Neuron (in vitro differentiated cells): ENCODE measurements around the gene CEP128.
"Not testable (repeated sequence)": the region's sequence is repeated elsewhere in the genome, so short reads cannot be mapped to it uniquely, and the experiment has no call there.

ENCODE experiments used
- H2AFZ ChIP-seq: one replicate; pipeline ENCODE4 v1.6.1; 2013; ENCODE audit warnings: low read depth, mild to moderate bottlenecking, inconsistent platforms, low read length, moderate library complexity
- H3K27me3 ChIP-seq: one replicate; pipeline ENCODE4 v1.6.1; 2013; ENCODE audit warnings: low read length; ENCODE audit not compliant: insufficient read depth
- H3K36me3 ChIP-seq: one replicate; pipeline ENCODE4 v1.6.1; 2013; ENCODE audit warnings: low read length; ENCODE audit not compliant: insufficient read depth
- H3K4me1 ChIP-seq: one replicate; pipeline ENCODE4 v1.6.1; 2013; ENCODE audit warnings: low read length; ENCODE audit not compliant: insufficient read depth
- H3K4me3 ChIP-seq: 2 replicates; pipeline ENCODE4 v1.5.1; 2013; ENCODE audit warnings: mild to moderate bottlenecking, low read length, moderate library complexity
- H3K9me3 ChIP-seq: one replicate; pipeline ENCODE4 v1.6.1; 2013; ENCODE audit warnings: low read length

The CEP128 gene

DNA sequence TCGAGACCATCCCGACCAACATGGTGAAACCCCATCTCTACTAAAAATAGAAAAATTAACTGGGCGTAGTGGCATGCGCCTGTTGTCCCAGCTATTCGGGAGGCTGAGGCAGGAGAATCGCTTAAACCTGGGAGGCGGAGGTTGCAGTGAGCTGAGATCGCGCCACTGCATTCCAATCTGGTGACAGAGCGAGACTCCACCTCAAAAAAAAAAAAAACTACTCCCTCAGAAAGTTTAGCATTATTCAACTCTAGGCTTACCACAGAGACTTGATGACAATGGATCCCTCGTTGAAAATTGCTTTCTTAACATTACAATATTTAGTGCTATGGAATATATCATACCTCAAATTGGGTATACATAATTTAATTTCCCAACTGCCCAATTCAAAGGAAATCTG, 29.5 kb downstream of the CEP128 start:
- H3K36me3 ChIP-seq, H2AFZ ChIP-seq, H3K27me3 ChIP-seq, H3K4me1 ChIP-seq, H3K9me3 ChIP-seq, H3K4me3 ChIP-seq: not testable (repeated sequence)

DNA sequence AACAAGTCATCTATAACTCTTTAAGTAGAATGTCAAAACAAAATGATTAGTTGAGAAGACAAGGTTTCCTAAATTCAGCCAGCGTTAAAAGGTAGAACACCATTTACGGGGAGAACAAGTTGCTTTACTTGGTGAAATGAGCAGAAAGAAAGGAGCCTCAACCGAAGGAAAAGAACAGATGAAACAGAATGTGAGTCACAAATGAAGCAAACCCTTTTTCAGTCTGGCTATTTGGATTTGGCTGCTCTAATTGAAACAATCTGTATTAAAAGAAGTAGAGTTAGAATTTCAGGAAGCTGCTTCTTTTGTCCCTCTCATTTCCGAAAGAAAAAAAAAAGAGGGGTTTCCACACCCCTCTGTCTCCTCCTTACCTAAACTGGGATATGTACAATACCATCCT, 34.6 kb downstream of the CEP128 start:
- Histone ChIP-seq H2AFZ (no peak overlapping the region), H3K4me1 (no peaks in the 10 kb centered on the region), H3K9me3 (no peaks in the 10 kb centered on the region), H3K27me3 (no peaks in the 10 kb centered on the region), H3K36me3 (no peaks in the 10 kb centered on the region), H3K4me3 (no peak overlapping the region)

DNA sequence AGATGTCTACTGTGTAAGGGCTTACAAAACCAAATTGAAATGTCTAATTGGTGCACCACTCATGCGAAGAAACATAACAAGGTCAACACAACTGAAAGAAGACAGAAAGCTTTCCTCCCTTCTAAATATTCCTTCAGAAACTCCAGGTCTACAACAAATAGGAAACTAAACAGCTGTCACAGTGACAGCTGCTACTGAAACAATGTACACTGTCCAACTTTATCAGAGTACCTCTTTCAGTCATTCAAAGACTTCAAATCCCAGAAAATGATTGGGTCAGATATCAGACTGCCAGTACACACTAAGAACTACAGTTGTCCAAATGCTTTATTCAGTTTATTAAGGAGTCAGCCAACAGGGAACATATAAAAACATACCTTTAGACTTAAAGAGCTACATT, 35.2 kb downstream of the CEP128 start:
- no peaks in the 10 kb centered on the region for H3K9me3 ChIP-seq
- no peaks in the 10 kb centered on the region for H3K36me3 ChIP-seq
- H3K4me1 ChIP-seq = no peaks in the 10 kb centered on the region
- H2AFZ ChIP-seq = no peak overlapping the region
- H3K27me3 ChIP-seq = no peaks in the 10 kb centered on the region
- no peak overlapping the region for H3K4me3 ChIP-seq

DNA sequence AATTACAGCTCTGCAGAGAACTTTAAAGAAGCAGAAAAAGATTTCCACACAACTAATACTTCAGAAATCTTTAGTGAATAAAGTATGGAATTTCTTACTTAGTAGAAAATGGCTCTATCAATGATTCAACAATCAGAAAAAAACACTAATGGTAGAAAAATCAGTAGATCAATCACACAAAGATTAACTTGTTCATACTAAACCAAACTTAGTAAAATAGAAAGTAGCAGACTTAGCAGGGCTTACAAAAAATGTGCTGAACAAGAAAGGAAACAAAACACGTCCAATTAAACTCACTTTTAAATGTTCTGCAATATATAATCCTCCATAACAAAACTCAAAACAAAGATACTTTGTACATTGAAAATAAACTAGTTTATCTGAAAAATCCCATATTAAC, 38.9 kb downstream of the CEP128 start:
- H3K4me3 ChIP-seq = no peak overlapping the region
- no peaks in the 10 kb centered on the region for H3K27me3 ChIP-seq
- no peaks in the 10 kb centered on the region for H3K9me3 ChIP-seq
- H2AFZ ChIP-seq = no peak overlapping the region
- no peaks in the 10 kb centered on the region for H3K4me1 ChIP-seq
- H3K36me3 ChIP-seq = no peaks in the 10 kb centered on the region

DNA sequence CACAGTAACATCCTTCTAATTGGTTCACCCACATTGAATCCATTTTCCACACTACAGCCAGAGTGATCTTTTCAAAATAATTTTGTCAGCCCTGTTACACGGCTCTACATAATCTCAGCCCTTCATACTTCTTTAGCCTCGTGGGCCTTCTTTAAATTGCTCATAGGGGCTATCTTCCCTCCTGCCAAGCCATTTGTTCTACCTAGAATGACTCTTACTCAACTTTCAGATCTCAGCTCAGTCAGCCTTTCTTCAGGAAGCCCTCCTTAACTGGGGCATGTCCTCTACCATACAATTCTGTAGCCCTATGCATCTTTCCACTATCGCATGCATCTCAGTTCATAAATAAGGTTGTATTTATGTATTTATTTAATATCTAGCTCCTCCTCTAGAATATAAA, 39.7 kb downstream of the CEP128 start:
- no peaks in the 10 kb centered on the region for H3K4me1 ChIP-seq
- H3K36me3 ChIP-seq = no peaks in the 10 kb centered on the region
- H2AFZ ChIP-seq = no peak overlapping the region
- H3K27me3 ChIP-seq = no peaks in the 10 kb centered on the region
- no peaks in the 10 kb centered on the region for H3K9me3 ChIP-seq
- no peak overlapping the region for H3K4me3 ChIP-seq

DNA sequence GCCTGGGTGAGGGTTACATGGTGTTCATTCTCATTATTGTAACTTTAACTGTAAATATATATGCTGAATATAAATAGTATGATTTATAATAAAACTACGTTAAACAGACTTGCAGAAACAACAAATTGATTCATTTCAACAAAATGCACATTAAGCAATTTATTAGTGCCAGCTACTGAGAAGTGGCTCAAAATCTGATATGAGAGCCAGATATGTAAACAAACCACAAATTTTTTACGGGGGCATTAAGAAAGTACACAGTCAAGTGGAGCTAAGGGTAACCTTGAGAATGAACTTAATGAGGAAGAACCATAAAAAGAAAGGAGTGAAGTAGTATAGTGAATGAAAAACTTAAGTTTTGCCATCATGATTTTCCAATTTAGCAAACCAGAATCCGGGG, 40.3 kb downstream of the CEP128 start:
- Histone ChIP-seq H3K4me1 (no peaks in the 10 kb centered on the region), H3K27me3 (no peaks in the 10 kb centered on the region)

DNA sequence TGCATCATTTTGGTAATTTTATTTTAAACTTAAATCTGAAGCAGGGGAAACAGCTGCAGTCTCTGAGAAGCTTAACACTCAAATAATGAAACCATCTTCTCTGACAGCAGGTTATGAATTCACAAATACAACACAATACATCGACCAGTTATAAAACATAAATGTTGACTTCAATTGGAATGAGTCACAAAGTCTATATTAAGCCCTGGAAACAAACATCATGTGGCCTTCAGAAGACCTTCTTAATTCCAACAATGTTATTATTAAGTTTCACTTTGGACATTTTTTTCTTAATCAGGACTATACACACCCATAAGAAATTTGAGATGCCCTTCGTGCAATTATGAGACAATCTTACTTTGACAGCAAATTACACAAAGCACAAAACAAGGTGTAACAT, 68.9 kb downstream of the CEP128 start:
- Histone ChIP-seq H3K27me3 (no peaks in the 10 kb centered on the region), H2AFZ (no peak overlapping the region), H3K4me1 (no peaks in the 10 kb centered on the region), H3K9me3 (peaks cover 4% of the 10 kb centered on the region), H3K36me3 (no peaks in the 10 kb centered on the region), H3K4me3 (no peak overlapping the region)

More for the DNA sequence above, 40.3 kb downstream of the CEP128 start:
- Histone ChIP-seq H3K36me3 (no peaks in the 10 kb centered on the region), H3K9me3 (no peaks in the 10 kb centered on the region), H3K4me3 (no peak overlapping the region), H2AFZ (no peak overlapping the region)

DNA sequence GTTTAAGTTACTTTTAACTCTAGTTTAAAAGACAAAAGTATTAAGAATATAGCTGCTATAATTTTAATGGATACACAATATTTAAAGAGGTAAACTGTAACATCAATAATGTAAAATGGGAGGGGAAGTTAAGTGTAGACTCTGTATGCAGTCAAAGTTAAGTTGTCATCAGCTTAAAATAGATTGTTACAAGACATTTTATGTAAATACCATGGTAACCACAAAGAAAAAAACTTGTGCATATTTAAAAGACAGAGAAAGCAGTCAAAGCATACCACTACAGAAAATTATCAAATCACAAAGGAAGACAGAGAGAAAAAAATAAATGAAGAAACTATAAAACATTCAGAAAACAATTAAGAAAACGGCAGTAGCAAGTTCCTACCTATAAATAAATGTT, 73.3 kb downstream of the CEP128 start:
- Histone ChIP-seq H2AFZ (no peak overlapping the region), H3K4me3 (no peak overlapping the region), H3K9me3 (peaks cover 6% of the 10 kb centered on the region), H3K4me1 (peaks cover 4% of the 10 kb centered on the region), H3K27me3 (no peaks in the 10 kb centered on the region), H3K36me3 (no peaks in the 10 kb centered on the region)

DNA sequence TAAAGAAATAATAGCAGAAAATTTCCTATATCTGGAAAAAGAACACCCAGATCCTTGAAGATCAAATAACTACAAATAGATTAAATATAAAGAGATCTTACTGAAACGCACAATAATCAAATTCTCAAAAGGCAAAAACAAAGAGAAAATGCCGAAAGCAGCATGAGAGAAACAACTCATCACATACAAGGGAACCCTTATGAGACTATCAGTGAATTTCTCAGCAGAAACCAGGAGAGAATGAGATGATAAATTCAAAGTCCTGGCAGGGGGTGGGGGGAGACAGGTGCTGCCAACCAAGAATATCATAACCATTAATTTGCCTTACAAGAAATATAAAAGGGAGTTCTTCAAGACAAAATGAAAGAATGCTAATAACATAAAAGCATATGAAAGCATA, 73.7 kb downstream of the CEP128 start:
- peaks cover 4% of the 10 kb centered on the region for H3K4me1 ChIP-seq
- no peaks in the 10 kb centered on the region for H3K27me3 ChIP-seq
- H2AFZ ChIP-seq = no peak overlapping the region
- no peaks in the 10 kb centered on the region for H3K36me3 ChIP-seq
- no peak overlapping the region for H3K4me3 ChIP-seq
- H3K9me3 ChIP-seq = peaks cover 6% of the 10 kb centered on the region

DNA sequence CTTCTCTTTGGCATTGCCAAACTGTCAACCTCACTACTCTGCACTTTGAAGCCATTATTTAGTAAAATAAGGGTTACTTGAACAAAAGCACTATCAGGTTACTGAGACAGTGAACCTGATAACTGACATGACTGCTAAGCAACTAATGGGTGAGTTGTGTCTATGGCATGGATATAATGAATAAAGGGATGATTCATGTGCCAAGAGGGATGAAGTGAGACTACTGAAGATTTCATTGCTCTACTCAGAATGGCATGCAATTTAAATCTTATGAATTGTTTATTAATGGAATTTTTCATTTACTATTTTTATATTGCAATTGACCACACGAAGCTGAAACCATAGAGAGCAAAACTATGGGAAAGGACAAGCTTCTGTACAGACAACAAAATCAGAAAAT, 74.4 kb downstream of the CEP128 start:
- no peaks in the 10 kb centered on the region for H3K27me3 ChIP-seq
- peaks cover 4% of the 10 kb centered on the region for H3K4me1 ChIP-seq
- no peak overlapping the region for H3K4me3 ChIP-seq
- H3K9me3 ChIP-seq = peaks cover 6% of the 10 kb centered on the region
- H3K36me3 ChIP-seq = no peaks in the 10 kb centered on the region
- no peak overlapping the region for H2AFZ ChIP-seq

DNA sequence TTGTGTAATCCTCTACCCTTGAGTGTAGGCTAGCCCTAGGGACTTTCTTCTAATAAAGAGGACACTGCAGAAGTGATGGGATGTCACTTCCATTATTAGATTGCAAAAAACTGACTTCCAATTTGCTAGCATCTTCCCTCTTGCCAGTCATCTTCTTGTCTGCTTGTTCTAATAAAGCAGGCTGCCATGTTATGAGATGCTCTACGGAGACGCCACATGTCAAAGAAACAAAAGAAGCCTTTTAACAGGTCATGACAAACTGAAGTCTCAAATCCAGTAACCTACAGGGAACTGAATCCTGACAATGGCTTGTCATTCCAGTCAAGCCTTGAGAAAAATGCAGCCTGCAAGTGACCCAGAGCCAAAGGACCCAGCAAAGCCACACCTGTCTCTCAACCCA, 76.0 kb downstream of the CEP128 start:
- Histone ChIP-seq H3K4me3 (no peak overlapping the region), H3K36me3 (no peaks in the 10 kb centered on the region), H2AFZ (no peak overlapping the region), H3K4me1 (peaks cover 4% of the 10 kb centered on the region), H3K9me3 (peaks cover 6% of the 10 kb centered on the region), H3K27me3 (no peaks in the 10 kb centered on the region)

DNA sequence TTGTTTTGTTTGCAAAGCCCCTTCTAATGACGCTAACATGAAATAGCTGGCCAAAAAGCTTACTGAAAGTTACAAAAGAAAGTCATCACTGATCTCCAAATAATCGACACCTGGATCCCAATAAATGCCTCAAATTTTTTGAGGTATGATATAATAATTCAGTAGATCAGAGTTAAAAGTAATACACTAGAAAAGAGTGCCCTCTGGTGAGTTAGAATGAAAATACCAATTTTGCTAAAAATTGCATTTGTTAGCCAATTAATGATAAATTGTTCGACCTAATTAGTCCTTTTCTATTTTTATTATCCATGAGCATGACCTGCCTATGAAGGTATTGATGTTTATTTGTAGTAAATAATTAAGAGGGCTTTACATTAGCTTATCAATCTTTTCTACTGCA, 78.6 kb downstream of the CEP128 start:
- Histone ChIP-seq H2AFZ (no peak overlapping the region), H3K36me3 (no peaks in the 10 kb centered on the region), H3K4me3 (no peak overlapping the region), H3K9me3 (peaks cover 4% of the 10 kb centered on the region), H3K27me3 (no peaks in the 10 kb centered on the region), H3K4me1 (peaks cover 4% of the 10 kb centered on the region)

DNA sequence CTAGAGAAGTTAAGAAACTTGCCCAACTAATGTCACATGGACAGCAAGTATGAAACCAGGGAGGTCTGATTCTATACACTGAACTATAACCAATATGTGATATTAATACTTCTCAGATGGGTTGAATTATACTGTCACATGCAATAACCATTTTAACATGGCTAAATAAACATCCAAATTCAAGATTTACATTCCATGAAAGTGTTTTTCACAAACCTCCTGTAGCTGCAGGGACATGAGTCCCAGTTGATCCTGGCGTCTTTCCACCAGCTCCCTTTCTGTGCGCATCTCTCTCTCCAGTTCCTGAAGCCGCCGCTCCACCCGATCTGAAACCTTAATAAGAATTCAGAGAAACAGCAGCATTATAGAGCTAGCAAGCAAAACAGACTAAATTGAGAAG, 79.0 kb downstream of the CEP128 start:
- Histone ChIP-seq H3K4me3 (no peak overlapping the region), H2AFZ (no peak overlapping the region), H3K27me3 (no peaks in the 10 kb centered on the region), H3K9me3 (peaks cover 2% of the 10 kb centered on the region), H3K36me3 (no peaks in the 10 kb centered on the region), H3K4me1 (peaks cover 4% of the 10 kb centered on the region)

DNA sequence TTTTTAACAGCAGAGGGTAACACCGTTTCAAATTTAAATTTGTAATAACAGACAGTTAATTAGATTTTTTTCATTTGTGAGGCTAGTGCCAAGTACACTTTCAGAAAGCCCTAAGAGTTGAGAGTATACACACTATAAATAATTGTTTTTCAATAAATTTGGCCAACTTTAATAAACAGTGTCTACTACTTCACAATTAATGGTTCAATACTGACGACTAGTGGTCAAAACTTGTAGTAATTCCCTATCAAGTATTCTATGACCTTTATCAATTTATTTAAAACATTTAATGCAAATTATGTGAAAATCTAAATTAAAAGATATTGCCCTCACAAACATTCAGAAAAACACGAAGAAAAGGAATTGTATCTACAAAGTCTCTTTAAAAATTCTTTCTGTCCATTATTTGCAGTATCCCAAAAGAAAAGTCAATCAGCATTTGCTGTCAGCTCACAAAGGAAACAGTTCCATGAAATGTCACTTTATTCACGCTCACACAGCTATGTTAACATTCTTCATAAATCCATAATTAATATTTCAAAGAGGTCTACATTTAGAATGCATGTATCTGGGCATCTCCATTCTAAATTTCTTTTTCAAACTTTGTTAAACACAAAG, 91.2 kb downstream of the CEP128 start:
- H3K4me3 ChIP-seq = no peak overlapping the region
- no peaks in the 10 kb centered on the region for H3K9me3 ChIP-seq

More for the DNA sequence above, 91.2 kb downstream of the CEP128 start:
- Histone ChIP-seq H3K27me3 (no peaks in the 10 kb centered on the region), H2AFZ (no peak overlapping the region), H3K36me3 (no peaks in the 10 kb centered on the region), H3K4me1 (peaks cover 2% of the 10 kb centered on the region)
